ENCODE data around the gene TULP4.

Gene TULP4

DNA sequence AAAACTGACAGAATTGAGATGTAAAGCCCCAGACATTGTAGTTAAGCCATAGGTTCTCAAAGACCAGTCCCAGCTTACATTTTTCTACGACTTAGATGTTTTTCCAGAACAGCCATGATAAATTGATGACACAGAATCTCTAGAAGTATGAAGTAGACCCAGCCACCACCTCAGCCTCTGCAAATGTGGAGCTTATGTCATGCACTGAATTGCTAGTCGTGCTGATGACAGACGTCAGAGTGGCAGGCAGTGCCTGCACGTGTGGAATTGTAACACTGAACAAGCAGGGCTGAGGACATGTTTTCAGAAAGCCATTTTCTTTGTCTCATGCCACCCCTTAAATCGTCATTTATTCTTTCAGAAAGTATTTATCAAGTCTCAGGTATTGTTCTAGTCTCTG lies 175.2 kb downstream of the TULP4 start:
- Histone ChIP-seq H4K20me1 (ENCODE audit: insufficient read depth, low read length, poor library complexity, severe bottlenecking) (no peaks in the 10 kb centered on the region), H3F3A (ENCODE audit: low read depth) (no peaks in the 10 kb centered on the region), H3K36me3 (ENCODE audit: insufficient read depth, low read length) (no peaks in the 10 kb centered on the region), H3K9ac (ENCODE audit: low read depth, low read length, poor library complexity, severe bottlenecking) (no peak overlapping the region), H3K79me2 (ENCODE audit: insufficient read depth, low read length) (no peaks in the 10 kb centered on the region), H2AFZ (ENCODE audit: low read length) (no peak overlapping the region), H3K4me1 (ENCODE audit: insufficient read depth, low read length, poor library complexity, severe bottlenecking) (no peaks in the 10 kb centered on the region), H3K9me2 (replicated peaks; ENCODE audit: low read depth, low read length) (no peaks in the 10 kb centered on the region), H3K4me2 (ENCODE audit: low read depth, low read length, poor library complexity, severe bottlenecking) (no peak overlapping the region), H3K9me3 (ENCODE audit: insufficient read depth, low read depth, low read length) (no peaks in the 10 kb centered on the region), H3K27me3 (ENCODE audit: insufficient read depth, low read length, poor library complexity, severe bottlenecking) (no peaks in the 10 kb centered on the region), H3K4me3 (ENCODE audit: low read length, poor library complexity, severe bottlenecking) (no peak overlapping the region)
- TF ChIP-seq, protein P1, sequence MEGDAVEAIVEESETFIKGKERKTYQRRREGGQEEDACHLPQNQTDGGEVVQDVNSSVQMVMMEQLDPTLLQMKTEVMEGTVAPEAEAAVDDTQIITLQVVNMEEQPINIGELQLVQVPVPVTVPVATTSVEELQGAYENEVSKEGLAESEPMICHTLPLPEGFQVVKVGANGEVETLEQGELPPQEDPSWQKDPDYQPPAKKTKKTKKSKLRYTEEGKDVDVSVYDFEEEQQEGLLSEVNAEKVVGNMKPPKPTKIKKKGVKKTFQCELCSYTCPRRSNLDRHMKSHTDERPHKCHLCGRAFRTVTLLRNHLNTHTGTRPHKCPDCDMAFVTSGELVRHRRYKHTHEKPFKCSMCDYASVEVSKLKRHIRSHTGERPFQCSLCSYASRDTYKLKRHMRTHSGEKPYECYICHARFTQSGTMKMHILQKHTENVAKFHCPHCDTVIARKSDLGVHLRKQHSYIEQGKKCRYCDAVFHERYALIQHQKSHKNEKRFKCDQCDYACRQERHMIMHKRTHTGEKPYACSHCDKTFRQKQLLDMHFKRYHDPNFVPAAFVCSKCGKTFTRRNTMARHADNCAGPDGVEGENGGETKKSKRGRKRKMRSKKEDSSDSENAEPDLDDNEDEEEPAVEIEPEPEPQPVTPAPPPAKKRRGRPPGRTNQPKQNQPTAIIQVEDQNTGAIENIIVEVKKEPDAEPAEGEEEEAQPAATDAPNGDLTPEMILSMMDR (conservative IDR thresholded peaks at IDR 0.05; ENCODE audit: low read length): no peak
- TF ChIP-seq EZH2phosphoT487 (IDR thresholded peaks at IDR 0.05; ENCODE audit: borderline replicate concordance): no peak

DNA sequence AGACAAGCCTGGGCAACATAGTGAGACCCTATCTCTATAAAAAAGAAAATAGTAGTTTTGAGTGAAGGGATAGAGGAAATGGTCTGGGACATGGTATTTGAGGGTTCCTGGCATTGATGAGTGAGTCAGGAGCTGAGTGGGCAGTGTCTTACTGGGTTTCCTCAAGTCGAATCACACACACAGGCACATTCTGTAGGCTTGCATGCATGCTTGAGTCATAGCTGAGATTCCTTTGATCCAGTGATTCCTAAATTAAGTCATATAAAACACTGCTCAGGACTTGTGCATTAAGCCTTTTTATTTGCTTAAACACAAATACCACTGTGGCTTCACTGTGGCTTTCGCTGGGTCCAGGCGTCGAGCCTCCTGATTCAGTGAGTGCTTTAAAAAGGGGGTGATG lies 175.8 kb downstream of the TULP4 start:
- H3K4me3 ChIP-seq (ENCODE audit: low read length, poor library complexity, severe bottlenecking): no peak overlapping the region
- no peak overlapping the region for H3K9ac ChIP-seq (ENCODE audit: low read depth, low read length, poor library complexity, severe bottlenecking)
- H3K4me2 ChIP-seq (ENCODE audit: low read depth, low read length, poor library complexity, severe bottlenecking): no peak overlapping the region

DNA sequence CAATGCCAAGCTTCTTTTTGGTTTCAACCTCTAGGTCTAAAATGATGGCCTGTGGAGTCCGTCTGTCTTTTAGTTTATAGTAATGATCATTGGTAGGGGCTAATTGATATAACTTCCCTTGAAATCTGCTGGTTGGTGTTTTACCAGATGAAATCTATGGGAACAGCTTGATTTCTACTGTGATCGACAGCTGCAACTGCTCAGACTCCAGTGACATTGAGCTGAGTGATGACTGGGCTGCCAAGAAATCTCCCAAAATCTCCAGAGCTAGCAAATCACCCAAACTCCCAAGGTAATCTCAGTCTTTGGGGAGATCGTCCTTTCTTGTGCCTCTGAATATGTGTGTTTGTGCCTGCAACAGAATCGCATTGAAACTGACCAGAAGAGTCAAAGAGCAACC lies 177.2 kb downstream of the TULP4 start:
- TF ChIP-seq, protein P1 (conservative IDR thresholded peaks at IDR 0.05; ENCODE audit: low read length): no peak
- TF ChIP-seq EZH2phosphoT487 (IDR thresholded peaks at IDR 0.05; ENCODE audit: borderline replicate concordance): no peak

More for the DNA sequence above, 175.8 kb downstream of the TULP4 start:
- H3K9me2 ChIP-seq (replicated peaks; ENCODE audit: low read depth, low read length): no peaks in the 10 kb centered on the region
- no peak overlapping the region for H2AFZ ChIP-seq (ENCODE audit: low read length)
- no peaks in the 10 kb centered on the region for H3K79me2 ChIP-seq (ENCODE audit: insufficient read depth, low read length)
- TF ChIP-seq, protein P1 (conservative IDR thresholded peaks at IDR 0.05; ENCODE audit: low read length): no peak
- TF ChIP-seq EZH2phosphoT487 (IDR thresholded peaks at IDR 0.05; ENCODE audit: borderline replicate concordance): no peak
- no peaks in the 10 kb centered on the region for H3K27me3 ChIP-seq (ENCODE audit: insufficient read depth, low read length, poor library complexity, severe bottlenecking)
- no peaks in the 10 kb centered on the region for H3K4me1 ChIP-seq (ENCODE audit: insufficient read depth, low read length, poor library complexity, severe bottlenecking)
- H3F3A ChIP-seq (ENCODE audit: low read depth): no peaks in the 10 kb centered on the region
- H3K9me3 ChIP-seq (ENCODE audit: insufficient read depth, low read depth, low read length): no peaks in the 10 kb centered on the region
- no peaks in the 10 kb centered on the region for H4K20me1 ChIP-seq (ENCODE audit: insufficient read depth, low read length, poor library complexity, severe bottlenecking)
- H3K36me3 ChIP-seq (ENCODE audit: insufficient read depth, low read length): no peaks in the 10 kb centered on the region

More for the DNA sequence above, 177.2 kb downstream of the TULP4 start:
- no peak overlapping the region for H3K9ac ChIP-seq (ENCODE audit: low read depth, low read length, poor library complexity, severe bottlenecking)
- no peaks in the 10 kb centered on the region for H3K36me3 ChIP-seq (ENCODE audit: insufficient read depth, low read length)
- H4K20me1 ChIP-seq (ENCODE audit: insufficient read depth, low read length, poor library complexity, severe bottlenecking): no peaks in the 10 kb centered on the region
- H3K4me3 ChIP-seq (ENCODE audit: low read length, poor library complexity, severe bottlenecking): no peak overlapping the region
- H3K27me3 ChIP-seq (ENCODE audit: insufficient read depth, low read length, poor library complexity, severe bottlenecking): no peaks in the 10 kb centered on the region
- H3K9me2 ChIP-seq (replicated peaks; ENCODE audit: low read depth, low read length): no peaks in the 10 kb centered on the region
- no peaks in the 10 kb centered on the region for H3K79me2 ChIP-seq (ENCODE audit: insufficient read depth, low read length)
- no peaks in the 10 kb centered on the region for H3F3A ChIP-seq (ENCODE audit: low read depth)
- H3K4me1 ChIP-seq (ENCODE audit: insufficient read depth, low read length, poor library complexity, severe bottlenecking): no peaks in the 10 kb centered on the region
- no peaks in the 10 kb centered on the region for H3K9me3 ChIP-seq (ENCODE audit: insufficient read depth, low read depth, low read length)
- H3K4me2 ChIP-seq (ENCODE audit: low read depth, low read length, poor library complexity, severe bottlenecking): no peak overlapping the region
- H2AFZ ChIP-seq (ENCODE audit: low read length): no peak overlapping the region

Data from Loucy (cell line).